Mesodermal cell (in vitro differentiated cells): ENCODE data around the gene COL4A3.

Experiments
- H3K27ac ChIP-seq: 2 replicates; pipeline ENCODE4 v1.7.0; 2013; ENCODE audit warnings: mild to moderate bottlenecking, low read depth, low read length, moderate library complexity; ENCODE audit not compliant: severe bottlenecking
- H3K36me3 ChIP-seq: 2 replicates; pipeline ENCODE4 v1.7.1; 2013; ENCODE audit warnings: mild to moderate bottlenecking, low read length, moderate library complexity; ENCODE audit not compliant: control insufficient read depth, insufficient read depth
- H3K4me1 ChIP-seq: one replicate; pipeline ENCODE4 v1.7.1; 2013; ENCODE audit warnings: mild to moderate bottlenecking, low read length; ENCODE audit not compliant: insufficient read depth, control insufficient read depth, poor library complexity, severe bottlenecking
- H3K4me3 ChIP-seq: 2 replicates; pipeline ENCODE4 v1.7.0; 2013; ENCODE audit warnings: low read length, control low read depth, mild to moderate bottlenecking; ENCODE audit not compliant: insufficient read depth, poor library complexity, severe bottlenecking; ENCODE audit errors: extremely low read depth
- H3K9me3 ChIP-seq: 2 replicates; pipeline ENCODE4 v1.7.1; 2013; ENCODE audit warnings: mild to moderate bottlenecking, low read length, moderate library complexity; ENCODE audit not compliant: control insufficient read depth
- WGBS, 2 experiments: methylation state at CpG; one replicate each; pipeline ENCODE4 v1.1.5; 2013; ENCODE audit warnings: missing lambda C conversion rate in 2 of 2; ENCODE audit not compliant: insufficient coverage in 2 of 2; 5-methylcytosine and 5-hydroxymethylcytosine counted together

COL4A3 gene

GRCh38 chr2:227134591-227134990 is 29.8 kb upstream of the COL4A3 start:
- 83 to 100% methylated on average over 1 to 3 of the region's 5 CpGs for WGBS, 2 experiments
- Histone ChIP-seq H3K9me3 (no peaks in the 10 kb centered on the region), H3K27ac (no peak overlapping the region), H3K4me1 (peaks cover 4% of the 10 kb centered on the region), H3K36me3 (no peaks in the 10 kb centered on the region), H3K4me3 (no peak overlapping the region)

DNA sequence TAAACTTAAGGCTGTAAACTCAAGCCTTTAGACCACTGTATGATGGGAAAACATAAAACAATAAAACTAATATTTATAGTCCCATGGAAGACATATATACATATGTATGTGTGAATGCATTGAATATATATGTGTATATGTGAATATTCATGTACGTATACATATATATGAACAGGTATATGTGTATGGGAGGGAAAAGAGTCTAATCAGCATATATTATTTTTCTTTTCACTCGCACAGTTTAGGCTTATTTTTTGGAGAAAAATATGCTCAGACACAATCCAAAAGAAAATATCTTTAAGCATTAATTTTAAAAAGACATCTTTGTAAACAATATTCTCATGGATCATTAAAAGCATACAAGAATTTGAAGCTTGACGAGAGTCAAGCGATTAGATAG is 23.1 kb upstream of the COL4A3 start:
- Histone ChIP-seq H3K9me3 (no peaks in the 10 kb centered on the region), H3K27ac (no peak overlapping the region), H3K4me1 (no peaks in the 10 kb centered on the region), H3K4me3 (no peak overlapping the region), H3K36me3 (no peaks in the 10 kb centered on the region)
- WGBS, 2 experiments, result no CpG with 5 or more reads among the region's 4 CpGs

DNA sequence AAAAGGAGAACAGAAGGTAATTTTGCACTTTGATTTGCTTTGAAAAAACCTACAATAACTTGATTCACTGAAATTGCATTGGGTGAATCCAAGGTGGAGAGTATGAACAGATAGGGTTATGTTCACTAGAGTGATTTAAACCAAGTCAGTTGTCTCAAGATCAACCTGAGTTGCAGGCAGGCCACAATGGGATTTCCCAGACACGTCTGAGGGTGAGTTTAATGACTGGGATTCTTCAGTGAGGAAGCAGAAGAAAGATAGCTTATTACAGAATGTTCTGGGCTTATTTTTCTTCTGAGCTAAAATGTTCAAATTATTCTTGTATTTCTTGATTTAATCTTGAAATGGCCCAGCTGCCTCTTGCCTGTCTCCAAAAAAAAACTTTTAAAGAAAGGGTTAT is 20.5 kb upstream of the COL4A3 start:
- WGBS, 2 experiments, result 83 to 88% methylated on average over 1 of the region's 1 CpG
- Histone ChIP-seq H3K9me3 (peaks cover 4% of the 10 kb centered on the region), H3K4me1 (no peaks in the 10 kb centered on the region), H3K4me3 (no peak overlapping the region), H3K27ac (no peak overlapping the region), H3K36me3 (no peaks in the 10 kb centered on the region)

DNA sequence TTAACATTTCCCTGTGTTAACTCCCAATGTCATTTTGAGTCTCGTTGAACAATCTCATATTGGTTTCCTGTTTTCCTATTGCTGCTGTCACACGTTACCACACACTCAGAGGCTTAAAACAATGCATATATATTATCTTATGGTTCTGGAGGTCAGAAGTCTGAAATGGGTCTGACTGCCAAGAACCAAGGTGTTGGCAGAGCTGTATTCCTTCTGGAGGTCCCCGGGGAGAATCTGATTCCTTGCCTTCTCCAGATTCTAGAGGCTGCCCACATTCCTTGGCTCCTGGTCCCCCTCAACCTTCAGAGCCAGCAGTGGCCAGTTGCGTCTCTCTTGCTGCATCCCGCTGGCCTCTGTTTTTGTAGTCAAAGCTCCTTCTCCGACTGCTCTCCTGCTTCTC is 18.0 kb upstream of the COL4A3 start:
- H3K36me3 ChIP-seq, result no peaks in the 10 kb centered on the region
- peaks cover 4% of the 10 kb centered on the region for H3K9me3 ChIP-seq
- H3K27ac ChIP-seq, result no peak overlapping the region
- no peaks in the 10 kb centered on the region for H3K4me1 ChIP-seq
- WGBS, 2 experiments, result 95 to 99% methylated on average over 4 of the region's 6 CpGs
- no peak overlapping the region for H3K4me3 ChIP-seq

DNA sequence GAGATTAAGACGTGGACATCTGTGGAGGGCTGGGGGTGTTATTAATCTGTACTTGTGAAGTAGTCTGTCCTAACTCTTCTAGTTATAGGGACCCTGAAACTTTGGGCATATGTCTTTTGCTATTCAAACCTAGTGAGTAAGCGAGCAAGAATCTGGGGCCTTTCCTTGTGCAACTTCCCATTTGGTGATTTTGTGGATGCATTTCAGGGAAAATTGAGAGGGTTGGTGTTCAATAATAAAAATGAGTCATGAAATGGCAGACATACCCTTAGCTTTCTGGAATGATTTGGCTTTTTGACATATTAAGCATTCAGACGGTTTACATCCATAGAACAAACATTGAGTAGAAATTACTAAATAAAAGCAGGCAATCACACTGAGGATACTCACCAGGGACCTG is 17.4 kb upstream of the COL4A3 start:
- Histone ChIP-seq H3K4me1 (no peaks in the 10 kb centered on the region), H3K36me3 (no peaks in the 10 kb centered on the region), H3K27ac (no peak overlapping the region), H3K4me3 (no peak overlapping the region), H3K9me3 (peaks cover 4% of the 10 kb centered on the region)
- WGBS, 2 experiments, result 80 to 96% methylated on average over 1 to 2 of the region's 3 CpGs

GRCh38 chr2:227148106-227148505 is 16.3 kb upstream of the COL4A3 start:
- Histone ChIP-seq H3K9me3 (peaks cover 4% of the 10 kb centered on the region), H3K27ac (no peak overlapping the region), H3K4me1 (no peaks in the 10 kb centered on the region), H3K36me3 (no peaks in the 10 kb centered on the region), H3K4me3 (no peak overlapping the region)
- no CpG with 5 or more reads among the region's 2 CpGs for WGBS, 2 experiments

DNA sequence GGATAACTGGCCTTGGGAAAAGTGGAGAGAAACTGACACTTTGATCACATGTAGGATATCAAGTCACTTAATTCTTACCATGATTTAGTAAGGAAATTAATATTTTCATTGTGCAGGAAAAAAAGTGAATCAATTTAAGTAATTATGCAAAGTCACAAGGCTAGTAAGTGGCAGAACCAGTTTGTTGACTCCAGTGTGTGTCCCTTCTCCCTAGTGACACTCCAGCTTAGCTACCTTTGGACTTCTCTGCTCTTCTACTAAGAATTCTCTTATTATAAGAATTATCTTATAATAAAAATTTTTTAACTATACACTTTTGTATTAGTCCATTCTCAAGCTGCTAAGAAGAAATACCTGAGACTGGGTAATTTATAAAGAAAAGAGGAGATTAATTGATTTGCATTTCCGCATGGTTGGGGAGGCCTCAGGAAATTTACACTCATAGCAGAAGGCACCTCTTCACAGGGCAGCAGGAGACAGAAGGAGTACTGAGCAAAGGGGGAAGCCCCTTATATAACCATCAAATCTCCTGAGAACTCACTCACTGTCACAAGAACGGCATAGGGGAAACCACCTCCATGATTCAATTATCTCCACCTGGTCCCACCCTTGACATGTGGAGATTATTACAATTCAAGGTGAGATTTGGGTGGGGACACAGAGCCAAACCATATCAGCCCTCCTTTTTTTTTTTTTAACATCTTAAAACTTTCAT is 14.0 kb upstream of the COL4A3 start:
- H3K36me3 ChIP-seq, result no peaks in the 10 kb centered on the region
- H3K27ac ChIP-seq, result no peak overlapping the region
- peaks cover 4% of the 10 kb centered on the region for H3K9me3 ChIP-seq
- WGBS, 2 experiments, result no CpG with 5 or more reads among the region's 2 CpGs
- no peak overlapping the region for H3K4me3 ChIP-seq
- H3K4me1 ChIP-seq, result peaks cover 4% of the 10 kb centered on the region

DNA sequence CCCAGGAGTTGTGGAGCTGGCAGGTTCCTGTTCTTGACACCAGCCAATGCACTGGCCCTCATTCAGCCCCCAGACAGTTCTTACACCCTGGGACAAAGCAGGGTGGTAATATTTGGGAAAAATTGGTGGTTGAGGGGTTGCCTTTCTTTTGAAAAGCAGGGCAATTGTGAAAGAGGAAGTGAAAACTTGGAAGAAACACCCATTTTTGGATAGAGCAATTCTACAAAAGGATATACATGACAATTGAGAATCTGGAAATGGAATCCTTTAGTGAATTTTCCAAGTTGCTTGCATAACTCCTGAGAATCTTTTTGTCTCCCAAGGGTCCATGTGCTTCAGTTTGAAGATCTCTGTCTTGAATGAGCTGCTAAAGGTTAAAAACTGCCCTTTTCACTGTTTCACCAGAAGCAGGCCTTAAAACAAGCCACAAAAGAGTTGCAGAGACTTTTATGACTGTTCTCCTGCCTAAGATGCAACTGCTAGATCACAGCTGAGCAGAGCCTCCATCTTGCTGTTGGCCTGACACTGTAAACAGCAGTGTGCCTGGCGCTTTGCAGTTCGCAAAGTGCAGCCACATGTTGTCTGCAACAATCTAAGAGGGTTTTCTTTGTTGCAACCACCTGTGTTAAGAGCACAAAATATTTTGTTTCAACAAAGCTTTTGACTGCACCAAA is 12.2 kb upstream of the COL4A3 start:
- Histone ChIP-seq H3K9me3 (peaks cover 4% of the 10 kb centered on the region), H3K4me3 (no peak overlapping the region), H3K27ac (no peak overlapping the region), H3K36me3 (no peaks in the 10 kb centered on the region), H3K4me1 (peaks cover 6% of the 10 kb centered on the region)
- WGBS, 2 experiments, result 86 to 100% methylated on average over 2 of the region's 2 CpGs

- no peak overlapping the region for H3K27ac ChIP-seq
These were observed 11.1 kb upstream of the COL4A3 start for GRCh38 chr2:227153307-227153706.

DNA sequence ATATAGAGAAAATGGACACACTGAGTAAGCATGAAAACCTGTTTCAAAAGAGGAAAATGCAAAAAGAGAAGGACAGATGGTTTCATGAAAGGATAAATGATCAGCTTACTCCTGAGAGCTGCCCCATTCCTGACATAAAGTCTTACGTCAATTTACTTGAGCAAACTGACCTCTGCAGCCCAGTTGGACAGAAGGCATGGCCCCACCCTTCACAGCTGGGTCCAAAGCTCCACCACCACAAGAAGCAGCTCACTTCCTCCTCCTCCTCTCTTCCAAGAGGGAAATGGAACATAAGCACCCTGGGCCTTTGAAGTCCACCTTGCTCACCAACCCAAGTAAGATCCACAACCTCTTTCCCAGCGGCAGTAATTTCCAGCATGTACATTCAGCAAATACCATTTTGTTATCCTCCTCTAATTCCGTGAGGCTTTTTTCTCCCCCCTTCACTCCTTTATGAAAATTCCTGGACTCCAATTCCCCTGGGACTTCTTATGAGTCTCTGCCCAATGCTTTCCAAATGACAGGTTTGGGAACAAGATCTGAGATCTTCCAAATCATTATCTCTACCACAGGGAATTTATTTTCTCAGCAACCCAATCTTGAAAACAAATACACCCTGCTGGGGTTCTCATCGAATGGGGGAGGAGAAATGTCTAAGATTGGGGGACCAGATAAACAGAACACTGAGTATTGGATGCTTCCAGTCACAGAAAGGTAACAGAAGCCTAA is 10.5 kb upstream of the COL4A3 start:
- Histone ChIP-seq H3K4me1 (peaks cover 6% of the 10 kb centered on the region), H3K4me3 (no peak overlapping the region), H3K27ac (no peak overlapping the region), H3K36me3 (no peaks in the 10 kb centered on the region), H3K9me3 (no peaks in the 10 kb centered on the region)
- WGBS, 2 experiments, result 93 to 97% methylated on average over 3 of the region's 4 CpGs

More at GRCh38 chr2:227153307-227153706, 11.1 kb upstream of the COL4A3 start:
- 87 to 91% methylated on average over 2 to 4 of the region's 4 CpGs for WGBS, 2 experiments
- Histone ChIP-seq H3K9me3 (no peaks in the 10 kb centered on the region), H3K36me3 (no peaks in the 10 kb centered on the region), H3K4me3 (no peak overlapping the region), H3K4me1 (peaks cover 6% of the 10 kb centered on the region)
